ENCODE data around the gene TNNT1.
A peak's percentile ranks its signal among the peaks of the same experiment; 100 is the strongest.
"Not testable (repeated sequence)": the region's sequence is repeated elsewhere in the genome, so short reads cannot be mapped to it uniquely, and the experiment has no call there.

TNNT1 gene

DNA sequence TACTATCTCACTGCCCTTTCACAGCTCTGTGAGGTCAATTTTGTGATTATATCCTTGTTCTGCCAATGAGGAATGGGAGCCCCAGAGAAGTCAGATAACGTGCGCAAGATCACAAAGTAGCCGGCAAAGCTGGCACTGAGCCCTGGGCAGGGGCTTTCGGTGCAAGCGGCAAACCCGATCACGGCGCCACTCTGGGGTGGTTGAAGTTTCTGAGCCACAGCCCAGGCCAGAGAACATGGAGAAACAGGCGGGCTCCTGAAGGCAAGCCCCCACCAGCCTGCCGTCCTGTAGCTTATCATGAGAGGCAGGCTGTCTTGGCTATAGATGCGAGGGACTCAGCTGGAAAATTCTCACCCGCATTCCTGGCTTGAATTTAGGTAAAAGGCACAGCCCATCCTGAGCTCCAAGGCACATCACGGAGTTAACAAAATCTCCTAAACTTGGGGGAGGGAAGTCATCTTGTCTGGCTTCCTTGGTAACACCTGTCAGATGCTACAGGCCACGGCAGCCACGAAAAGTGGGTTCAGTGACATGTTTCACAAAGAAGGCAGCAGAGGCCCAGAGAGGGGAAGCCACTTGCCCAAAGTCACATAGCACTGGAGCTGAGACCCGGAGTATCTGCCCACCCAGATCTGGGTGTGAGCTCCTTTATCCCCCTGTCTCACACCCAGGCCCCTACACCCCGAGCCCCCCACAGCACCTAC, 12.5 kb downstream of the TNNT1 start:
- DNase-seq: no peak

GRCh38 chr19:55134736-55135135, 14.3 kb downstream of the TNNT1 start:
- DNase-seq: no peak

DNA sequence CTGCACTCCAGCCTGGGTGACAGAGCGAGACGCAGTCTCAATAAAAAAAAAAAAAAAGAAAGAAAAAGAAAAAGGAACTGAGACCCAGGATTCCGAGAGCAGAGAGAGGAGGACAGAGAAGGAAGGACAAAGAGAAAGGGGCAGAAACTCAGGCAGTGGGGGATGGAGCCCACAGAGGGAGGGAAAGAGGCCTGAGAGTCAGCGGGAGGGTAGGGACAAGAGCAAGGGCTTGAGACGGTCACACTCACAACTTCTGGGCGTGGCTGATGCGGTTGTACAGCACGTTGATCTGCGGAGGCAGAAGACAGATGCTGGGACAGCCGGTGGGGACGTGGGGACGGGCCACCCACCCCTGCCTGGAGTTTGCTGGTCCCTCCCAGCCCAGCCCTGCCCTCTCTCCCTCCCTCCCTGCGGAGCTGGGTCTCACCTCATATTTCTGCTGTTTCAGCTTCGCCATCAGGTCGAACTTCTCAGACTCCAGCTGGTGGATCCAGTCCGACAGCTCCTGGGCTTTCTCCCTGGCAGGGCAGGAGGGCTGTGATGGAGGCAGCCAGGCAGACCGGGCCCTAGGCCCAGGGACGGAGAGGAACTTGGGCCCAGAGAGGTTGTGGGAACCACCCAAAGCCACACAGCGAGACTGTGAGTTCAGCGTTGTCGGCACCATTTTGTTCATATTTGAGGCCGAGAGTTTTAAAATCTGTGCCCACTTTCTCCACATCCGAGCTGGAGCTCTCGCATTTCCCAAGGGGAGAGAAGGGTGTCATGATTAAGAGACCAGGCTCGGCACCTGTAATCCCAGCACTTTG, 15.2 kb downstream of the TNNT1 start:
- no peak for DNase-seq

DNA sequence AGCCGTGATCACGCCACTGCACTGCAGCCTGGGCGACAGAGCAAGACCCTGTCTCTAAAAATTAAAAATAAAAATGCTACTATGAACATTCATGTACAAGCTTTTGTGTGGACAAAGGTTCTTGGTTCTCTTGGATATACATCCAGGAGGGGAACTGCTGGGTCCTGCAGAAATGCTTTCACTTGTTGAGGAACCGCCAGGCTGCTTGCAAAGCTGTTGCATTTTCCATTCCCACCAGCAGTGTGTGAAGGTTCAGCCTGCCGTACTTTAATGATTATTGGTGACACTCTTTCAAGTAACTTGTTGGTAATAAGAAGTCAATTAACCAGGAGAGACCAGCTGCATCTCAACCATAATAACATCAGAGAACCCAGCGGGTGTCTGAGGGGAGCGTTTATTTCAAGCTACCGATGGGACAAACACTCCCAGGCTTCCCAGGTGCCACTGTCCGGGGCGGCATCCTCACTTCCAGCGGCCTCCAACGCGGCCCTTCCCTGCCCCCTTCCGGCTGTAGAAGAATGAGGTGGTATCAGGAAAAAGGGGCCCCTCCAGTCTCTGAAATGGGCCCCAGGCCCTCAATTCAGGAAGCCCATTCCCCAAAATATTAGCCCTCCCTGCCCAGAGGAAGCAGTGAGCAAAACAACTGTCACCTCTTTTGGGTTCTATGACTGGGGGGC, 16.4 kb downstream of the TNNT1 start:
- no peak for DNase-seq

- DNase-seq: no peak
Observed at GRCh38 chr19:55131421-55131820, 17.6 kb downstream of the TNNT1 start.

DNA sequence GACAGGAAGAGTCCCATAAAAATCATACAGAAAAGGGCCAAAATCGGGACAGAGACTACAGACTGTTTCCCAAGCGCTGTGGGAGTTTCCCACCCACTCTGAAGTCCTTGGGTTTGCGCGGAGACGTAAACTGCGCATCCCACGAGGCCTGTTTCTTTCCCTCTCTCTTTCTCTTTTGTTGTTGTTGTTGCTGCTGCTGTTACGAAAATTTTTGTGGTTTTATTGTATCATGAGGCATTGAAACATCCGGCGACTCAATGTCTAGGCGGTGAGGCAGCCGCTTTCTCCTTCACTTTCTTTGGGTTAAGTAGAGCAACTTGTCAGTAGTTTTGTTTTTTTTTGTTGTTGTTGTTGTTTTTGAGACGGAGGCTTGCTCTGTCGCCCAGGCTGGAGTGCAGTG, 30.0 kb downstream of the TNNT1 start:
- no peak for DNase-seq

DNA sequence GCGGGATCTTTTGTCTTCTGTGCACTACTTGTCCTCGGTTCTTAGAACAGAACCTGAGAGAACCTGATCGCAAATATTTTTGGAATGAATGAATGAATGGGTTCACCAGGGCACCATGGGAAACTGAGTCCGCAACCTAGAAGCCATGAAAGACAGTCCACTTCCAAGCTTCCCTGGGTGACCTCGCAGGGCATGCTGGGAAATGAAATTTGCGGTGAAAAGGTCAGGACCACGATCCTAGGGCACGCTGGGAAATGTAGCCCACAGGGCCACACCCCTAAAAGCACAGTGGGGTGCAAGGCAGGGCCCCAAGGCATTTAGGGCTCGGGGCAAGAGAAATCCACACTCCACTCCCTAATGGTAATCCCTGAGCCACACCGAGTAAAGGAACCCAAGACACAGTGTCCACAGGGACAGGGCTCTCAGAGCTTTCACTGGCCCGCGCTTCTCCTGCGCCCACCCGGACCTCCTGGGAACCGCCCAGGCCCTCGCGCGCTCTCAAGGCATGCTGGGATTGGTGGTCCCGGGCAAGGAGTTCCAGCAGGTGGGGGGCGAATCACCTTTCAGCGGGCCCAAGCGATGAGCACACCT, 30.5 kb downstream of the TNNT1 start:
- DNase-seq: no peak

DNA sequence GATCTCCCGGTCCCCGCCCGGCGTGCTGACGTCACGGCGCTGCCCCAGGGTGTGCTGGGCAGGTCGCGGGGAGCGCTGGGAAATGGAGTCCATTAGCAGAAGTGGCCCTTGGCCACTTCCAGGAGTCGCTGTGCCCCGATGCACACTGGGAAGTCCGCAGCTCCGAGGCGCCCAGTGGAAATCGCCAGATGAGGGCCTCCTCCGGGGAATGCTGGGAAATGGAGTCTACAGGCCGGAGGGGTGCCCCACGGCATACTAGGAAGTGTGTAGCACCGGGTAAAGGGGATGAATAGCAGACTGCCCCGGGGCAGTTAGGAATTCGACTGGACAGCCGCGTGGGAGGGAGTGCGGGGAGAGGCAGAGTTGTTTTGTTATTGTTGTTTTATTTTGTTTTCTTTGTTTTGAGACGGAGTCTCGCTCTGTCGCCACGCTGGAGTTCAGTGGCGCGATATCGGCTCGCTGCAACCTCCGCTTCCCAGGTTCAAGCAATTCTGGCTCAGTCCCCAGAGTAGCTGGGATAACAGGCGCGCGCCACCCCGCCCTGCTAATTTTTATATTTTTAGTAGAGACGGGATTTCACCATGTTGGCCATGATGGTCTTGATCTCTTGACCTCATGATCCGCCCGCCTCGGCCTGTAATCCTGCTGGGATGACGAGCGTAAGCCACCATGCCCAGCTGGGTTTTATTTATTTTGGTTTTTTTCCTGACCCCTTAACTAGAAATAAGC, 31.2 kb downstream of the TNNT1 start:
- peak; percentile 97 for DNase-seq

- no peak for DNase-seq
Observed at GRCh38 chr19:55116859-55117662, 31.9 kb downstream of the TNNT1 start, which contains the start of gene PPP1R12C. PPP1R12C (minus strand) TSS chr19:55117637; CDS start chr19:55117543, 94 bp downstream.

DNA sequence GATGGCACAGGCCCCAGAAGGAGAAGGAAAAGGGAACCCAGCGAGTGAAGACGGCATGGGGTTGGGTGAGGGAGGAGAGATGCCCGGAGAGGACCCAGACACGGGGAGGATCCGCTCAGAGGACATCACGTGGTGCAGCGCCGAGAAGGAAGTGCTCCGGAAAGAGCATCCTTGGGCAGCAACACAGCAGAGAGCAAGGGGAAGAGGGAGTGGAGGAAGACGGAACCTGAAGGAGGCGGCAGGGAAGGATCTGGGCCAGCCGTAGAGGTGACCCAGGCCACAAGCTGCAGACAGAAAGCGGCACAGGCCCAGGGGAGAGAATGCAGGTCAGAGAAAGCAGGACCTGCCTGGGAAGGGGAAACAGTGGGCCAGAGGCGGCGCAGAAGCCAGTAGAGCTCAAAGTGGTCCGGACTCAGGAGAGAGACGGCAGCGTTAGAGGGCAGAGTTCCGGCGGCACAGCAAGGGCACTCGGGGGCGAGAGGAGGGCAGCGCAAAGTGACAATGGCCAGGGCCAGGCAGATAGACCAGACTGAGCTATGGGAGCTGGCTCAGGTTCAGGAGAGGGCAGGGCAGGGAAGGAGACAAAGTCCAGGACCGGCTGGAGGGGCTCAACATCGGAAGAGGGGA, 32.7 kb downstream of the TNNT1 start:
- peak; percentile 41 for DNase-seq

- DNase-seq: no peak
Observed at GRCh38 chr19:55115446-55116065, 33.5 kb downstream of the TNNT1 start.

DNA sequence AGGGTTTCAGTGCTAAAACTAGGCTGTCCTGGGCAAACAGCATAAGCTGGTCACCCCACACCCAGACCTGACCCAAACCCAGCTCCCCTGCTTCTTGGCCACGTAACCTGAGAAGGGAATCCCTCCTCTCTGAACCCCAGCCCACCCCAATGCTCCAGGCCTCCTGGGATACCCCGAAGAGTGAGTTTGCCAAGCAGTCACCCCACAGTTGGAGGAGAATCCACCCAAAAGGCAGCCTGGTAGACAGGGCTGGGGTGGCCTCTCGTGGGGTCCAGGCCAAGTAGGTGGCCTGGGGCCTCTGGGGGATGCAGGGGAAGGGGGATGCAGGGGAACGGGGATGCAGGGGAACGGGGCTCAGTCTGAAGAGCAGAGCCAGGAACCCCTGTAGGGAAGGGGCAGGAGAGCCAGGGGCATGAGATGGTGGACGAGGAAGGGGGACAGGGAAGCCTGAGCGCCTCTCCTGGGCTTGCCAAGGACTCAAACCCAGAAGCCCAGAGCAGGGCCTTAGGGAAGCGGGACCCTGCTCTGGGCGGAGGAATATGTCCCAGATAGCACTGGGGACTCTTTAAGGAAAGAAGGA, 34.4 kb downstream of the TNNT1 start:
- DNase-seq: no peak

- no peak for DNase-seq
Observed at GRCh38 chr19:55113570-55114039, 35.4 kb downstream of the TNNT1 start.

GRCh38 chr19:55112777-55113569, 36.0 kb downstream of the TNNT1 start:
- no peak for DNase-seq

DNA sequence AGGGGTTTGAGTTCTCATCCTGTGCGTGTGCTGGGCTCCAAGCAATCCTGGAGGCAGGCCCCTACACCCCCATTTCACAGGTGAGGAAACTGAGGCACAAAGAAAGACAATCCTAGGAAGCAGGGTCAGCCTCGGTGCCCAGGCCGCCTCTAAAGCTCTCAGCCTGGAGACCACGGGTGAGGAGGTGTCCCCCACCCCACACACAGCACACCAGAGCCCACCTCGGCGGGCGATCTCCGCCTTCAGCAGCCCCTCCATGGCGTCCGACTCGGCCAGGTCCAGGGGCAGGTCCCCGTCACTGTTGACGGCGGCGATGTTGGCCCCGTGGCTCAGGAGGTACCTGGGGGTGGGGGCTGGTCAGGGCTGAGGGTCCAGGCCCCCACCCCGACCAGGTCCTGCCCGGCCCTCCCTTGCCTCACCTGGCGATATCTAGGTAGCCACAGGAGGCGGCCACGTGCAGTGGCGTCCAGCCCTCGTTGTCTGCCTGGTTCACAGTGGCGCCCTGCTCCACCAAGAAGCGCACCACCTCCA, 36.7 kb downstream of the TNNT1 start:
- no peak for DNase-seq

- no peak for DNase-seq
Observed at GRCh38 chr19:55111238-55111831, 37.7 kb downstream of the TNNT1 start.

DNA sequence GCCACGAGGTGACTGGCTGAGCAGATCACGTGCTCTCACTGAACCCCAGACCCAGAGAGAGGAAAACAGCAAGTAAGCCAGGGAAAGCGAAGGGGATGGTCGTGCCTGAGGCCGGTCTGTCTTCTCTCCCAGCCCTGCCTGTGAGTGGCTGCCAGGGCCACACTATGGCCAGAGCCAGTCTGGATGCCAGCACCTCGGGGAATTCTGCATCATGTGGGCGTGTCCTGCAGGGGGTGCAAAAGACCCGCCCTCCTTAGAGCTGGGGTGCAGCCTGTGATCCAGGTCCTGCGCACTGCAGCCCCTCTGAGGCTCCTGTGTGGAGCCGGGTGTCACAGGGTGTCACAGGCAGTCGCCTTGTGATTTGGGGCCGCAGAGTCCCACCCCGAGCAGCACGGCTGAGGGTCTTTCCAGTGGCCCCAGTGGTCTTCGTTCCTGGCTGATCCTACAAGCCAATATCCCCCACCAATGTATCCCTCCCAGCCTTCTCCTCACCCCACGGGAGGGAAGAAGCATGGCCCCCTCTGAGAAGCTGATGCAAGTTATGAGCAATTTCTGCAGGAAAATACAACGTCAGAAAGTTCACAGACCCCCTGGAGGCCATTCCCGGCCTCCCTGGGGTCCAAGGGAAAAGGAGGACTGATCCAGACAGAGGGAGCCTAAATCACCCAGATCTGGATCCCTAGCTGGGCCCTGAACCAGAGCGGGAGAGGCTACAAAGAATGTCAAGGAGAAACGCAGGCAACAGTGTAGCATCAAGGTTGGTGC, 39.3 kb downstream of the TNNT1 start:
- no peak for DNase-seq

DNA sequence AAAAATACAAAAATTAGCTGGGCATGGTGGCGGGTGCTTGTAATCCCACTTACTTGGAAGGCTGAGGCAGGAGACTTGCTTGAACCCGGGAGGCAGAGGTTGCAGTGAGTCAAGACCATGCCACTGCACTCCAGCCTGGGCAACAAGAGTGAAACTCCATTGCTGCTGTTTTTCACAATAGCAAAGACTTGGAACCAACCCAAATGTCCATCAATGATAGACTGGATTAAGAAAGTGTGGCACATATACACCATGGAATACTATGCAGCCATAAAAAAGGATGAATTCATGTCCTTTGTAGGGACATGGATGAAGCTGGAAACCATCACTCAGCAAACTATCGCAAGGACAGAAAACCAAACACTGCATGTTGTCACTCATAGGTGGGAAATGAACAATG, 41.8 kb downstream of the TNNT1 start:
- DNase-seq: not testable (repeated sequence)

All from stimulated activated CD4-positive, alpha-beta T cell treated with anti-CD3 and anti-CD28 coated beads, Interleukin-12 subunit alpha, Interleukin-12 subunit beta, amount 100 ng/mL, for 4 hours (primary cell).